HepG2 (cell line): ENCODE data around the gene HES1. TPM values are rescaled to one million over a fixed set of nuclear protein-coding genes. Genes with fewer than 3 reads are reported as not detected.

ENCODE experiments used
- AHR ChIP-seq: IDR thresholded peaks from 2 replicates; pipeline ENCODE4 v1.6.1; 2018; ENCODE audit warnings: missing genetic modification reagents, missing compliant biosample characterization
- ATRX ChIP-seq: sonication (generic); formaldehyde crosslinking; IDR thresholded peaks from 2 replicates; pipeline ENCODE4 v1.4.0; 2020; ENCODE audit warnings: missing genetic modification reagents, borderline replicate concordance
- DPF2 ChIP-seq: sonication (generic); formaldehyde crosslinking; IDR thresholded peaks from 2 replicates; pipeline ENCODE4 v1.4.0; 2020; ENCODE audit warnings: mild to moderate bottlenecking, low read depth, missing genetic modification reagents, borderline replicate concordance
- ELF4 ChIP-seq: sonication (generic); formaldehyde crosslinking; IDR thresholded peaks from 2 replicates; pipeline ENCODE4 v1.5.0; 2020; ENCODE audit warnings: missing genetic modification reagents, mild to moderate bottlenecking, moderate library complexity, borderline replicate concordance
- EP300 ChIP-seq, 3 experiments: sonication (generic) in 1 of 3; formaldehyde crosslinking in 1 of 3; IDR thresholded peaks; 2 replicates each; pipeline versions ENCODE4 v1.5.1 to v1.6.1; 2011 to 2020; ENCODE audit warnings: low read depth in 2 of 3, low read length in 2 of 3, borderline replicate concordance in 1 of 3, improper control_type of control experiment in 1 of 3, mild to moderate bottlenecking in 1 of 3, missing genetic modification reagents in 1 of 3, moderate library complexity in 1 of 3
- HDAC1 ChIP-seq: sonication (generic); formaldehyde crosslinking; IDR thresholded peaks from 2 replicates; pipeline ENCODE4 v1.5.1; 2020; ENCODE audit warnings: mild to moderate bottlenecking, missing genetic modification reagents
- IKZF1 ChIP-seq: fragments of 450-650 bp; IDR thresholded peaks from 2 replicates; pipeline ENCODE4 v1.7.1; 2016
- LCORL ChIP-seq, 2 experiments: fragments of 450-650 bp in 1 of 2; sonication (generic) in 1 of 2; formaldehyde crosslinking in 1 of 2; IDR thresholded peaks; 2 replicates each; pipeline versions ENCODE4 v1.5.0 to v1.6.1; 2017 to 2020; ENCODE audit warnings: antibody characterized with exemption in 1 of 2, missing genetic modification reagents in 1 of 2
- MLLT10 ChIP-seq: sonication (generic); formaldehyde crosslinking; IDR thresholded peaks from 2 replicates; pipeline ENCODE4 v1.4.0; 2020; ENCODE audit warnings: missing genetic modification reagents
- PAWR ChIP-seq: sonication (generic); formaldehyde crosslinking; IDR thresholded peaks from 2 replicates; pipeline ENCODE4 v1.4.0; 2020; ENCODE audit warnings: missing genetic modification reagents, mild to moderate bottlenecking, borderline replicate concordance
- SALL2 ChIP-seq: sonication (generic); formaldehyde crosslinking; IDR thresholded peaks from 2 replicates; pipeline ENCODE4 v1.8.1; 2023; ENCODE audit warnings: mild to moderate bottlenecking, missing genetic modification reagents, inconsistent platforms
- SOX5 ChIP-seq: IDR thresholded peaks from 2 replicates; pipeline ENCODE4 v1.6.1; 2016; ENCODE audit warnings: borderline replicate concordance
- SP2 ChIP-seq: sonication (generic); formaldehyde crosslinking; IDR thresholded peaks from 2 replicates; pipeline ENCODE4 v1.5.1; 2020; ENCODE audit warnings: mild to moderate bottlenecking, missing genetic modification reagents
- TBL1XR1 ChIP-seq: fragments of 150-350 bp; IDR thresholded peaks from 2 replicates; pipeline ENCODE4 v1.6.1; 2014; ENCODE audit warnings: borderline replicate concordance, low read length; ENCODE audit not compliant: partially characterized antibody
- TEAD3 ChIP-seq: optimal IDR thresholded peaks from 2 replicates; pipeline ENCODE3; 2016; ENCODE audit warnings: borderline replicate concordance
- ZFYVE20 ChIP-seq: sonication (generic); formaldehyde crosslinking; IDR thresholded peaks from 2 replicates; pipeline ENCODE4 v1.8.0; 2023; ENCODE audit warnings: low read depth, mild to moderate bottlenecking, moderate library complexity, missing genetic modification reagents, borderline replicate concordance
- ZNF205 ChIP-seq: IDR thresholded peaks from 2 replicates; pipeline ENCODE4 v1.6.1; 2018; ENCODE audit warnings: missing biosample characterization, missing genetic modification reagents
- ZNF260 ChIP-seq: sonication (generic); formaldehyde crosslinking; IDR thresholded peaks from 2 replicates; pipeline ENCODE4 v1.4.0; 2020; ENCODE audit warnings: missing genetic modification reagents, low read depth, mild to moderate bottlenecking, borderline replicate concordance
- ZNF296 ChIP-seq: sonication (generic); formaldehyde crosslinking; conservative IDR thresholded peaks from 2 replicates; pipeline ENCODE4 v1.5.0; 2020; ENCODE audit warnings: mild to moderate bottlenecking, missing genetic modification reagents
- ZNF543 ChIP-seq: sonication (generic); formaldehyde crosslinking; IDR thresholded peaks from 2 replicates; pipeline ENCODE4 v1.4.0; 2020; ENCODE audit warnings: mild to moderate bottlenecking, missing genetic modification reagents
- ZNF850 ChIP-seq: sonication (generic); formaldehyde crosslinking; conservative IDR thresholded peaks from 2 replicates; pipeline ENCODE4 v1.9.0; 2021; ENCODE audit warnings: mild to moderate bottlenecking, missing genetic modification reagents
- polyA plus RNA-seq, 8 experiments: library from polyadenylated mRNA; depleted of rRNA in 3 of 8; stranded (reverse) in 7 of 8; unstranded in 1 of 8; fragments of >200 nt; fragmentation: Illumina TruSeq in 4 of 8; extraction: Trizol in 4 of 8; gene quantifications; 2 replicates each; pipeline versions ENCODE4 v1.2.1 to v1.2.3, GENCODE V29; 2011 to 2016; ENCODE audit warnings: low read depth in 4 of 8, missing spikeins in 1 of 8, mixed read lengths in 1 of 8; ENCODE audit not compliant: insufficient read depth in 1 of 8
- total RNA-seq, 5 experiments: library from RNA; depleted of rRNA; stranded (reverse); fragments of >200 nt; fragmentation: Illumina TruSeq; extraction: Trizol; gene quantifications; 2 replicates each; pipeline ENCODE4 v1.2.3, GENCODE V29; 2016; ENCODE audit warnings: low read depth in 1 of 5
- TF ChIP-seq, protein P1 (sequence below): conservative IDR thresholded peaks from 2 replicates; pipeline ENCODE4 v1.6.1; 2018; ENCODE audit warnings: missing genetic modification reagents
- TF ChIP-seq, protein P2 (sequence below): sonication (generic); formaldehyde crosslinking; IDR thresholded peaks from 2 replicates; pipeline ENCODE4; 2020; ENCODE audit warnings: missing genetic modification reagents, mild to moderate bottlenecking, borderline replicate concordance
- TF ChIP-seq, protein P3 (sequence below): sonication (generic); formaldehyde crosslinking; IDR thresholded peaks from 2 replicates; pipeline ENCODE4 v1.8.0; 2022; ENCODE audit warnings: missing genetic modification reagents, mild to moderate bottlenecking, borderline replicate concordance

The HES1 gene
- total and polyA plus RNA-seq, 2 of the 13 experiments (the other 11 are each of a cell fraction or from before 2014, with no cell fraction given): 15.4 to 19.8 TPM

DNA sequence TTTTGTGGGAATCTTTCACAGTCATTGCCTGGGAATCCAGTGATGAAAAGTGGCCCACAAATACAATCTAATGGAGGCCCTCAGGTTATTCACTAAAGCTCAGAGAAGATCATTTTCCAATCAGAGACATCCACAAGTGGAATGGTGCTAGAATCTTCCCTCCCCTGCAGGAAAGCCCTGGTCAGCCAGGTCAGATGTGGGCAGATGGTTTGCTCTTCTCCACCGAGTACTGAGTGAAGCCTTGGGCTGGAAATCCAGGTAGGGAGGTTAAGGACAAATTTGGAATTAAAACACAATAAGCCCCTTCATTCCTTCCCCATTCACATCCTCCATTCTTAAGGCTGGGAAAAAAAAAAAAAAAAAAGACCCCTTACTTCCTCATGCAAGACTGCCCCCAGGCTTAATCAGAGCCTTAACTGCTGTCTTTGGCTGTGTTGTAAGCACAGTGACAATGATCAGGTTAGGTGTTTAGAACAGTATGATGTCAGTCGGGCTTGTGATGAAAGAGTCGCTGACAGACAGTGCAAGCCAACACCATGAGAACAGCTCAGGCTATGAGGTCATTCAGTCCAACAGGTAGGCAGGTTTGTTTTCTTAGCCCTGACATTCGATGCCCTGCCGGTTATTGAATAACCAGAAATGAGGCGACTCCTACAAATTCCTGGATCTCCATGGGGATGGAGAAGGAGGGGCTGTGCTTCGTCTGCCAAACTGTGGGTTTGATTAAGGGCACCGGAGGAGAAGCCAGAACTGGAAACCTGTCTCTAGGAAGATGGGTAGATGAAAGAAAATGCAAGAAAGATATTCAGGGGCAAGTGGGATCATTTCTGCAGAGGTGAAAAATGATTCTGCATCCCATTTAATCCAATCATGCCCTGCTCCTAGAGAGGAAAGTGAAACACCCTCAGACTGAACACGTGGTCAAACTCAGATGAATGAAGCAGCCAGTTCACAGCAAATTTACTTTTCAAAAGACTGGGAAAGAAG is 23.5 kb upstream of the HES1 start (continued):
- TF ChIP-seq LCORL (IDR thresholded peaks at IDR 0.05): peak; percentile 40; the same call in 1 of the 2 replicates
- TF ChIP-seq LCORL (CRISPR knock-in tag; IDR thresholded peaks at IDR 0.05): peak; percentile 44; the same call in 1 of the 2 replicates
- no peak for TF ChIP-seq ZNF543
- no peak for TF ChIP-seq ZNF850 (CRISPR knock-in tag)
- TF ChIP-seq, protein P1, sequence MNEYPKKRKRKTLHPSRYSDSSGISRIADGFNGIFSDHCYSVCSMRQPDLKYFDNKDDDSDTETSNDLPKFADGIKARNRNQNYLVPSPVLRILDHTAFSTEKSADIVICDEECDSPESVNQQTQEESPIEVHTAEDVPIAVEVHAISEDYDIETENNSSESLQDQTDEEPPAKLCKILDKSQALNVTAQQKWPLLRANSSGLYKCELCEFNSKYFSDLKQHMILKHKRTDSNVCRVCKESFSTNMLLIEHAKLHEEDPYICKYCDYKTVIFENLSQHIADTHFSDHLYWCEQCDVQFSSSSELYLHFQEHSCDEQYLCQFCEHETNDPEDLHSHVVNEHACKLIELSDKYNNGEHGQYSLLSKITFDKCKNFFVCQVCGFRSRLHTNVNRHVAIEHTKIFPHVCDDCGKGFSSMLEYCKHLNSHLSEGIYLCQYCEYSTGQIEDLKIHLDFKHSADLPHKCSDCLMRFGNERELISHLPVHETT (CRISPR knock-in tag): no peak
- no peak for TF ChIP-seq PAWR (CRISPR knock-in tag)
- no peak for TF ChIP-seq AHR
- TF ChIP-seq DPF2: peak; percentile 34; the same call in 1 of the 2 replicates
- TF ChIP-seq ZNF260 (CRISPR knock-in tag): no peak
- TF ChIP-seq, protein P2, sequence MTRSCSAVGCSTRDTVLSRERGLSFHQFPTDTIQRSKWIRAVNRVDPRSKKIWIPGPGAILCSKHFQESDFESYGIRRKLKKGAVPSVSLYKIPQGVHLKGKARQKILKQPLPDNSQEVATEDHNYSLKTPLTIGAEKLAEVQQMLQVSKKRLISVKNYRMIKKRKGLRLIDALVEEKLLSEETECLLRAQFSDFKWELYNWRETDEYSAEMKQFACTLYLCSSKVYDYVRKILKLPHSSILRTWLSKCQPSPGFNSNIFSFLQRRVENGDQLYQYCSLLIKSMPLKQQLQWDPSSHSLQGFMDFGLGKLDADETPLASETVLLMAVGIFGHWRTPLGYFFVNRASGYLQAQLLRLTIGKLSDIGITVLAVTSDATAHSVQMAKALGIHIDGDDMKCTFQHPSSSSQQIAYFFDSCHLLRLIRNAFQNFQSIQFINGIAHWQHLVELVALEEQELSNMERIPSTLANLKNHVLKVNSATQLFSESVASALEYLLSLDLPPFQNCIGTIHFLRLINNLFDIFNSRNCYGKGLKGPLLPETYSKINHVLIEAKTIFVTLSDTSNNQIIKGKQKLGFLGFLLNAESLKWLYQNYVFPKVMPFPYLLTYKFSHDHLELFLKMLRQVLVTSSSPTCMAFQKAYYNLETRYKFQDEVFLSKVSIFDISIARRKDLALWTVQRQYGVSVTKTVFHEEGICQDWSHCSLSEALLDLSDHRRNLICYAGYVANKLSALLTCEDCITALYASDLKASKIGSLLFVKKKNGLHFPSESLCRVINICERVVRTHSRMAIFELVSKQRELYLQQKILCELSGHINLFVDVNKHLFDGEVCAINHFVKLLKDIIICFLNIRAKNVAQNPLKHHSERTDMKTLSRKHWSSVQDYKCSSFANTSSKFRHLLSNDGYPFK (CRISPR knock-in tag): no peak
- no peak for TF ChIP-seq MLLT10
- no peak for TF ChIP-seq ZNF296 (CRISPR knock-in tag)
- TF ChIP-seq TBL1XR1: no peak
- peak; percentile 83 for TF ChIP-seq TEAD3 (CRISPR knock-in tag)
- TF ChIP-seq ZFYVE20 (CRISPR knock-in tag): no peak
- TF ChIP-seq IKZF1: no peak
- no peak for TF ChIP-seq ZNF205 (CRISPR knock-in tag)
- TF ChIP-seq SOX5: peak; percentile 70; the same call in 1 of the 2 replicates
- peak; percentile 77 for TF ChIP-seq HDAC1 (CRISPR knock-in tag)
- peak in 1 of 2 experiments; percentile 61; a peak in 2 of 4 replicates for TF ChIP-seq EP300 (IDR thresholded peaks at IDR 0.05; ENCODE audit: low read depth in 2 of 2, low read length in 2 of 2)
- no peak for TF ChIP-seq EP300 (CRISPR knock-in tag; IDR thresholded peaks at IDR 0.05; ENCODE audit: borderline replicate concordance)
- TF ChIP-seq SP2 (CRISPR knock-in tag): no peak
- TF ChIP-seq, protein P3, sequence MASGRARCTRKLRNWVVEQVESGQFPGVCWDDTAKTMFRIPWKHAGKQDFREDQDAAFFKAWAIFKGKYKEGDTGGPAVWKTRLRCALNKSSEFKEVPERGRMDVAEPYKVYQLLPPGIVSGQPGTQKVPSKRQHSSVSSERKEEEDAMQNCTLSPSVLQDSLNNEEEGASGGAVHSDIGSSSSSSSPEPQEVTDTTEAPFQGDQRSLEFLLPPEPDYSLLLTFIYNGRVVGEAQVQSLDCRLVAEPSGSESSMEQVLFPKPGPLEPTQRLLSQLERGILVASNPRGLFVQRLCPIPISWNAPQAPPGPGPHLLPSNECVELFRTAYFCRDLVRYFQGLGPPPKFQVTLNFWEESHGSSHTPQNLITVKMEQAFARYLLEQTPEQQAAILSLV (CRISPR knock-in tag): 0 out of 2 replicates have a peak, but pooled peaks have one; percentile 34
- no peak for TF ChIP-seq ELF4 (CRISPR knock-in tag)
- no peak for TF ChIP-seq ATRX (CRISPR knock-in tag)
- 0 out of 2 replicates have a peak, but pooled peaks have one; percentile 61 for TF ChIP-seq SALL2
